SH-SY5Y (cell line): ENCODE measurements around the gene SLC2A1.

Experiments used
- GATA2 ChIP-seq: IDR thresholded peaks from 2 replicates; pipeline ENCODE4 v1.6.1; 2011; ENCODE audit warnings: mild to moderate bottlenecking, low read depth, low read length
- GATA3 ChIP-seq: IDR thresholded peaks from 2 replicates; pipeline ENCODE4 v1.6.1; 2011; ENCODE audit warnings: low read depth, mild to moderate bottlenecking, low read length, moderate library complexity

SLC2A1 gene

GRCh38 chr1:42935971-42936308 lies 22.7 kb downstream of the SLC2A1 start:
- no peak for TF ChIP-seq GATA2
- TF ChIP-seq GATA3: no peak

- TF ChIP-seq GATA3: no peak
- no peak for TF ChIP-seq GATA2
These were observed 23.3 kb downstream of the SLC2A1 start for GRCh38 chr1:42935313-42935895.

DNA sequence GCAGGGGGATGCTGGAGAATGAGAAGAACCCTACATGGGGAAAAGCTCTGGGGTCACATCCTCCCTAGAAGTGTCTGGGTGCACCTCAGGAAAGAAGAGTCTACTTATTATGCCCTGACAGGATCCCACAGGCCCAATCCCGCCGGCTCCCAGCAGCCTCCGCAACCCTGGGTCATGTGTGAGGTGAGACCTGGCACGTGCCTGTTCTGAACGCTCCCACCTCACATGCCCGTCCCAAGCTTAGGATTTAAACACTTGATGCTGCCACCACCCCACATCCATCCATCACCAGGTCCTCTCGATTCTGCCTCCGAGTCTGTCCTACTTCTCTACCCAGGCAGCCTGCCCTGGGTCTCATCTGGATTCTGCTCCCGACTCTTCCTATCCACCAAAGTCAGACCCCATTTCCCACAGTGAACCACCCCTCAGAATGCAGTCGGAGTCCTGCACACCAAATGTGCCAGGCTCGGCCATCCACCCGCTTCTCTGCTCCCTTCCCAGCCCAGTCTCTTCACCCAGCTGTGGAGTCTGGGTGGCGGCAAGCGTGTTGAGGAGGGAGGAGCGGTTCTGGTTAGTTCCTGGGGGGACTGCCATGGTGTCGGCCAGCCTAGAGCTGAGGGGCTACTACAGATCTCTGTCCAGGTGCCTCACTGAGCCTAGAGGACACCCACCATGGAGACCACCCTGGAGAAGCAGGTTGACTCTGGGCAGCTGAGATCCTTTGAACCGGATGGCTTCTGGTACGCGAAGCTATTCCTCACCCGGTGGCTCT lies 23.9 kb downstream of the SLC2A1 start:
- TF ChIP-seq GATA2: no peak
- TF ChIP-seq GATA3: no peak

DNA sequence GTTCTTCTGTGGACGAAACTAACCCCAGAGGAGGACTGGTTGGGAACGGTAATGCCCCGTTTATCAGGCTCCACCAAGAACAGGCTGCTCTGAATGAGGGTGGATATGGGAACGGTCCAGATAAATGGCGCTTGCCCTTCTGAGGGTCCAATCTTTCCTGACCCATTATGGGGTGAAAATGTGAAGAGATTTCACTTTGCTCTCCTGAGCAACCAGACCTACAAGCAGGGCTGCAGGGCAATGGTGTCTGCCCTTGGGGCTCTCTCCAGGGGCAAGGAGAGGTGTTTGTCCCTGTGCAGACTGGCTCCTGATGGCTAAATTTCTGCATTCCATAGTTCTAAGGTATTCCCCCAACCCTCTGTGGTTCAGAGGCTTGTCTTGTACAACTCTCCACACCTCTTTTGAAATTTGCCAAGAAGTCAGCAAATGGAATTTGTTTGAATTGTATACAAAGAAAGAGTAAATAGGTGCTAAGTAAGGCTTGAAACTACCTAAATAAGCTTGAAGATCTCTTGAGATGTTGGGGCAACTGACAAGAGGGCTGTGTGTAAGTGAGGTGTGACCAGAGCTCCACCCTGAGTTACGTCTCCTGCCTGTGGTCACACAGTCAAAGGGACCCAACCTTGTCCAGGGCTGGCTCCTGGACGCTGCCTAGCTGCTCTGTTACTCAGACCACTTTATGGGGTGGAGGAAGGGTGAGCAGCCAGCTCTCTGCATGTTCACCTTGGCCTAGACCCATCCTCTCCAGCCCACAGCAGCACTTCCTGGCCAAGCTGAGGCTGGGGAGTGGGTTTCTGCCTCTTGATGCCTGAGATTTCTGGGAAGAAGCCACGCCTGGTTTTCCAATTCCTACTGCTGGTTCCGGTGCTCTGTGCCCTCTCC lies 24.8 kb downstream of the SLC2A1 start:
- TF ChIP-seq GATA2 (no peak), GATA3 (no peak)

GRCh38 chr1:42933060-42933586 lies 25.5 kb downstream of the SLC2A1 start:
- TF ChIP-seq GATA3 (no peak), GATA2 (no peak)

DNA sequence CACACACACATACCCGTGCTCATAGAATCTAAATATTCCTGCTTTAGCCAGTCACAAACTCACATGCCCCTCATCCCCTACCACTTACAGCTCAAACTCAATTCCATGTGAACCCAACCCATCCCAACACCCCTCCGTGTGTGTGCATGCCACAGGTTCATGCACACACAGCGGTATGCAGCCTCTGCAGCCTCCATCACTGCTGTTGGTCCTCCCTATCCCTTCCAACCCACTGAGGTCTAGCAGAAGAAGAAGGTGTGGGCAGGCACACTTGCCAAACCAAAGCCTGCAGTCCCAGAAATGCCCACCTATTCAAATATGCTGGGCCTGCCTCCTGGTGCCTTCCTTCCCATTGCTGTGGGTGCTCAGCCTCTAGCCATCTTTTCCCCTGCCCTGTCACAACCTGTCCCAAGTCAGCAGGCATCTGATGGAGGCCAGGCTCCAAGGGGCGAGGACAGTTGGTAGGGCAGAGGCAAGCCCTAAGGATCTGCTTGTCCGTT lies 26.2 kb downstream of the SLC2A1 start:
- no peak for TF ChIP-seq GATA3
- no peak for TF ChIP-seq GATA2

DNA sequence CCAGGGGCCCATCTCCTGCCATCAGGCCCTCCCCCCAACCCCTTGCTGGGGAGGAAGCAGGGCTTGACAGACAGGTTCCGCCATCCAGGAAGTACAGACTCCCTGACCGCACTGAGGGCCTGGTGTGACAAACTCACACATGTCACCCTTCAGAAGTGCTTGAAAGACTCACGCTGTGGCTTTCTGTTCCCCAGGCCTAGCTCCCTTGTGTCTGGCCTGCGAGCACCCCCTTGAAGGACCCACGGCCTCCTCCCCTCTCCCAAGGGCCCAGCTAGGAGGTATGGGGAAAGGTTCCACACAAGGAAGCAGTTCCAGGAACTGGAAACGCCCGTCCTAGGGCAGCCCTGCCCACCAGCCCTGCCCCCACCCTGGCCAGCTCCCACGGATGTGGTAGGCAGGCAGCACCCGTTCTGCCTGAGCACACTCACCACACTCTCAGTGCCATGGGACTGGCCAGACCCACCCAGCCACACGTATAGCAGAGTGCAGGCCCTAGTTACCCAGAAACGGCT lies 26.7 kb downstream of the SLC2A1 start:
- TF ChIP-seq GATA3 (no peak), GATA2 (no peak)

DNA sequence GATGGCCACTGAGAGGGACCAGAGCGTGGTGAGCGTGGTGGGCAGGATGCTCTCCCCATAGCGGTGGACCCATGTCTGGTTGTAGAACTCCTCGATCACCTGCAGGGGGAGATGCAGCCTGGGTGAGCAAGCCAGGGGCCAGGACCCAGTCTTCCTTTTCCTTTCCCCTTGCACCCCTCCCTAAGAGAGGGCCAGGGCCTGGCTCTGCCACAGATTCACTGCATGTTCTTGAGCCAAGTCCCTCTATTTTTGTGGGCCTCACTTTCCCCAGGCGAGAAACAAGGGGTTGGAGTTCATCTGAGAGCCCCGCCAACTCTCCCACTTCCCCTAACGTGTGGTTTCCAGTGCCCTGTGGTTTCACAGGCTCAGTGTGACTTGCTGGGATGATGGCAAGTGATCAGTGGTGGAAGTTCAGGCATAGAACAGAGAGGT lies 27.5 kb downstream of the SLC2A1 start:
- TF ChIP-seq GATA3: no peak
- TF ChIP-seq GATA2: no peak

DNA sequence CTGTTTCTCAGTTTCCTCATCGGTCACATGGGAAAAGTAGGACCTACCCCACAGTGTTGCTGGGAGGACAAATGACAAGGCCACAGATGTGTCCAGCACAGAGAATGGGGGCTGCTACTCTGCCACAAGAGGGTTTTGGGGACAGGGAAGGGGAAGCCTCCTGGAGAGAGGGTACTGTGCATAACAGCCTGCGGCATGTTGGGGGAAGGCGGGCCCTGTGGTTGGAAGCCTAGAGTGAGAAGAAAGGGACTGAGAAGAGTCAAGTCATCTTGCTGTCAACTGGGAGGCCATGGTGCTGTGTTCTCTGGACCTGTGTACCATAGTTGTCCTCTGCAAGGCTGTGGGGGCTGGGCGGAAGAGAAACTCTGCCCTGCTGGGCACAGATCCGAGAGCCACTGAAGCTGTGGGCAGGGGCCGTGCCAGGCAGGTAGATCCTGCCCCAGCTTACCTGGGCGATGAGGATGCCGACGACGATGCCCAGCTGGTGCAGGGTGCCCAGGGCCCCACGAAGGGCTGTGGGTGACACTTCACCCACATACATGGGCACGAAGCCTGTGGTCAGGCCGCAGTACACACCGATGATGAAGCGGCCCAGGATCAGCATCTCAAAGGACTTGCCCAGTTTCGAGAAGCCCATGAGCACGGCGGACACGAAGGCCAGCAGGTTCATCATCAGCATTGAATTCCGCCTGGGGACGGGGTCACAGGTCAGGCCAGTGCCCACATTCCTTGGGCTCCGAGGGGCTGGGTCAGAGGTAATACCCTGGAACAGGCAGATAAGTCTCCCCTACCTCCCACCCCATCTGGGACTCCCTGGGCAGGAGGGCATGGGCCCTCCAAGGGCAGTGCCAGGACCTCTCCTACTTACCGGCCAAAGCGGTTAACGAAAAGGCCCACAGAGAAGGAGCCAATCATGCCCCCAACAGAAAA lies 28.2 kb downstream of the SLC2A1 start:
- TF ChIP-seq GATA3 (no peak), GATA2 (no peak)

GRCh38 chr1:42929434-42930177 lies 29.1 kb downstream of the SLC2A1 start:
- TF ChIP-seq GATA2 (no peak), GATA3 (no peak)

DNA sequence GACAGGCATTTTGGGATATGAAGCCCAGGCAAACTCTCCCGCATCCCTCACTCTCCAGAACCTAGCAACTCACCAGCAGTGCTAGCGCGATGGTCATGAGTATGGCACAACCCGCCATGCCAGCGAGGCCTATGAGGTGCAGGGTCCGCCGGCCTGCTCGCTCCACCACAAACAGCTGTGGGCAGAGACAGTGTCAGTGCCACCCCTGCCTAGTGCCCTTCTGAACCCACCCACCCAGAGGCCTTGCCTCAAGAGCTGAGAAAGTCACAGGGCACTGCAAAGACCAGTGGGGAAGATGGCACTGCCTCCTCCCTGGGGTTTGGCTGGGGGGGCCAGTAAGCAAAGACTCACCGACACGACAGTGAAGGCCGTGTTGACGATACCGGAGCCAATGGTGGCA lies 29.8 kb downstream of the SLC2A1 start:
- TF ChIP-seq GATA2 (no peak), GATA3 (no peak)

DNA sequence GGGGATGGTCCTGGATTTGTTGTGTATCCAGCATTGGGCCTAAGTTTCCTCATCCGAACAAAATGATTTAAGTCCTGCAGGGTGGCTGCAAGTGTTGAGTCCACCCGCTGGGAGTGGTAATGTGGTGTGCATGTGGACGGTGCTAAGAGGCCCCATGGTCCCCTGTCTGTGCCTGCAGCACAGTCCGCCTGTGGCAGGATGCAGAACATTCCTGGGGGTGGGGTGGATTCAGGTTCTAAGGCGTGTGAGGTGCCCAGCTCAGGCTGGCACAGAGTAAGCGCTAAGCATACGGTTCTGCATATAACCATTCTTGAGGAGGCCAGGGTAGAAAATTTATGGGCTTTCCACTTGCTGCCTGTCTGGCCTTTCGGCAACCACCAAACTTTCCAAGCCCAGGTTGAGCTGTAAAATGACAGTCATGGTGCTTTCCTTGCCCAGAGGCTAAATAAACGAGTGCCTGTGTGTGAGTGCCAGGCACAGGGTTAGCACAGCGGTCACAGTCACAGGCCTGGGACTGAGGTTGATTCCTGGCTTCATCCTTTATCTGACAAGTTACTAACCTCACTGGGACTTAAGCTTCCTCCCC lies 30.7 kb downstream of the SLC2A1 start:
- TF ChIP-seq GATA2 (no peak), GATA3 (no peak)
